GM21526 (cell line): ENCODE results near the gene ATXN1.
"Not testable (repeated sequence)": the region's sequence is repeated elsewhere in the genome, so short reads cannot be mapped to it uniquely, and the experiment has no call there.

Source experiments
- ATAC-seq: cut with Tn5 transposase; IDR thresholded peaks from one replicate; pipeline ENCODE4 v1.9.1; 2021; ENCODE audit warnings: moderate library complexity; ENCODE audit not compliant: unreplicated experiment, low FRiP score

The ATXN1 gene

DNA sequence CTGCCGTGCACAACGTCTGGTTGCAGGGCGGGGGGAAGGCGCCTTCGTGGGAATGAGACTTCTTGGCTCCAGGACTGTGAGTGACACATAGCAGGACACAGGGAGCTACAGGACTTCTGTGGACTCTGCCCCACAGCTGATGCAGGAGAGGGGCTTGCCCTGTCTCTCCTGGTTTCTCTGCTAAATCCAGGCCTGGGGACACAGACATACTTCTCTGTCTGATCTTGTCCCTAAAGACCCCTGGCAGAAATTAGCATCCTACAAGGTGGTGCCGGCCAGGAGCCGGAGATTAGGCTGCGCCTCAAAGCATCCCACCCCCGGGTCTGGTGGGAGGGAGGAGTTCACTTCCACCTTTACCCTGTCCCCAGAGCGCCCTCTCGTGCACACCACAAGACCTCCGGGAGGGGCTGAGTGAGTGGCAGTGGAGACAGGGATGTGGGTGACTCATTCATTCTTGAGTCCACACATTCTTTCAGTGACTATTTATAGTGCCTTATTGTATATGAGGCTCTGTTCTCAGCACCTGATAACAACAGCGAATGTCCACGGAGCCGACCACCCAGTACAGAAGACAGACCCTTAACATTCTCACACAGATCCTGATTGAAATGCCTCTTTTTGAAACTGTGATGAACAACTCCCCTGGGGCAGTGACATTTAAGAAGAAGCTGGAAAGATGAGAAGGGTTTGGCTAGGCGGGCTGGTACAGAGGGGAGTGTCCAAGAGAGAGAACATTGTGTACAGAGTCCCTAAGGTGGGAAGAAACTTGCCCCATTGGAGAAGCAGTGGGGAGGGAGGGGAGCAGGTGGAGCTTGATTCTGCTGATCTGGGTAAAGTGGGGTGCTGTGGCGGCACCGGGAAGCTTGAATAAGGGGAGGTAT, 483.9 kb downstream of the ATXN1 start:
- no peak for ATAC-seq

DNA sequence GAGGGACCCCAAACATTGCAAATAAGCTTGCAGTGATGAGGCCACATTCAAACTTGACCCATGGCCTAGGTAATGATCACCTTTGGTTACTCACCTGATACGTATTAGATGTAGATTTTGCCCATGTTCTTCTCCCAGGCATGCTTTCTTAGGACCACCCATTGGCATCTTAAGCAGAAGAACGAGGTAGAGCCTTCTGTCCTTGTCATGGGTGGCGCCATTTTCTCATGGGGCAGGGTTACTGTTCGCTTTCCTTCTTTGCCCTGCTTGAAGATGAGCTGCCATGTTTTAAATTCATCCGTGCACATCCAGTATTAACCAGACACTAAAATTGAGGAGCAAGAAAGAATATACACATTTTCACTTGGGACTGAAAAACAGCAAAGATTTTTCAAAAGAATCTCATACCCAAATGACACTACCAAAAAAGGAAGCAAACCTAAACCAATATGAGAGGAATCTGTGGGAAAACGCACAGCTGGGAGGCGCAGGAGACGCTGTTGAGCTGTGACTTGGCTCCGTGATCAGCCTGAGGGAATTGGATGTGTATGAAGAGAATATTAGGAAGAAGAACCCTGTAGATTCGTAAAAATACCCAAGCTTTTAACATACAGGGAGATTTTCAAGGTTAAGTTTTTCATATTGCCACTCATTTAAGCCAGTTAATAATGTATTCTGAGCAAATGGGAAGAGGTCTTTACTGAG, 486.2 kb downstream of the ATXN1 start:
- no peak for ATAC-seq

DNA sequence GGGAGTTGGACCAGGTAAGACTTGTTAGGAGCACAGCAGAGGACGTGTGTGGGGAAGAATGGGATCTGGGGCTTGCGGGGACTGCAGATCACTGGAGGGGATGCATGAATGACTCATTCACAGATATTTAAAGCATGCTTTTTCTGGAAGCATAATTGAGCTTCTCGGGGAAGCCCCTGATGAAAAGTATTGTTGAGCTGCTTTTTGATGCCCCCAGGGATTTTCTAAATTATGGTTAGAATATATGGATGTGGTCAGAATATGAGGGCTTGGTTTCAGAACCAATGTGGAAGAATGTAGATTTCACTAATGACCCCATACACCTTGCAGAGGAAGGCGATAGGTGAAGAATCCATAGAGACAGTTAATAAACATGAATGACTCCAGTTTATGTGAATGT, 486.8 kb downstream of the ATXN1 start:
- no peak for ATAC-seq

DNA sequence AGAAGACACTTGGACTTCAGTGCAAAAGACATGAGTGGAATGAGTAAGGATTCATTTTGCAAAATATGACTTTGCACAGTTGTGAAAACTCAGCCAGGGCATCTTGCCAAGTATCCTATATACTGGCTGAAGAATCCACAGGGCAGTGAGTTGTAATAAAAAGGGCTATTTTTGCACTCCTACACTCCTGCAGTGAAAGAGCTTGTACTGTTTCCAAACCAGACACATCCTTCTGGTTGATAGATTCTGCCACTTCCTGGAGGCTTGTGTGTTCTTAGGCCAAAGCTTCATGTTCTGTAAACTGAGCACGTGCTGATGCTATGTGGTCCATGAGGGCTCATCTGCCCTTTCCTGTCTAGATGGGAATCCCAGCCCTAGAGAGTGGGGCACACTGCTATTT, 488.0 kb downstream of the ATXN1 start:
- no peak for ATAC-seq

DNA sequence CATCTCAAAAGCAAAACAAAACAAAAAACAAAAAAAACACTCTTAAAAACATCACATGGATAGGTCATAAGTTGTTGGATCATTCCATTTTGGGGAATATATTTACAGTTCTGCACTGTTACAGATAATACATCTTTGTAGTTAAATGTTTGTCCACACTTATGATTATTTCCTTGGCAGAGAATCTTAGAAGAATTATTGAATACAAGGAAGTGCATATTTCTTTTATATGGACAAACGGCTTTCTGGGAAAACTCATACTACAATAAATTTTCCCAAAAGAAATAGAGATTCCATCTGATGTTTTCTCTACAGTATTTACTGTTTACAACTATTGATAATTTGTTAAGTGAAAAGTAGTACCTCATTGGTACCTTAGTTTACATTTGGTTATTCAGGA, 489.1 kb downstream of the ATXN1 start:
- no peak for ATAC-seq

DNA sequence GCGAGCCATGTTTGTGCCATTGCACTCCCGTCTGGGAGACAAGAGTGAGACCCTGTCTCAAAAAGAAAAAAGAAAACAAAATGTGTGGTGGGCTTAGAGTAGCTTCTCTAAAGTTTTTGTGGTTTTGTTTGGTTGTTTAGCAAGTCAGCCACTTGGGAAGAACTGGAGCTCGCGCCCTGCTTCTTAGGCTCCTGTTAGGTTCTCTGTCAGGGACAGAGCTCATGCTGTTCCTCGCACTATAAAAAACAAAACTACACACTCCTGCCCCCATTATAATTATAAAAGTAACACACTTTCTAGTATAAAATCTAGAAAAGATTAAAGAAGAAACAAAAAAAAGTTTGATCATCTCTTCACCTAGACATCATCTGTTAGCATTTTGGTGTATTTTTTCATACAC, 489.8 kb downstream of the ATXN1 start:
- no peak for ATAC-seq

DNA sequence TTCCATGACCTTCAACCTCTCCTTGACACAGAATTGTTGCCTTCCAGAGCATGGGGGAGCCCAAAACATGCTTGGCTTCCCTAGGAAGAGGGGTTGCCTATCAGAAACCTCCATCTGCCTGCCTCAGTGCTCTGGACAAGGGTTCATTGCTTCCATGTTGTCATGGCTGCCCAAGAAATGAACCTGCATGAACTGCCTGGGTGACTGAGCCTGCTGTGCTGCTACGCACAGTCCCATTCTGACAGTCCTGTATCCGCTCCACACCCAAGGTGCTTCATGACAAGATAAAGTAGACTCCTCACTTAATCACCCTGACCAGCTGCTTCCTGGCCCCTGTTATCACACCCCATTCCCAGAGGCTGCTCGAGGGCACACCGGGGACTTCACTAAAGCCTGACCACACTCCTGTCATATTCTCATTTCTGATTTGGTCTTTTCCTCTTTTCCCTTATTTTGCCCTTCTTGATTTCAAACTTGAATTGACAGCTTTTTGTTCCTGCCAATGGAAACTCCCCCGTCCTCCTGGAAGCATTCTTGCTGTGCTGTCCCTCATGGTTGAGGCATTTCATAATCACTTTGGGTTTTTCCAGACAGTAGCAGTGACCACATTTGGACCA, 491.0 kb downstream of the ATXN1 start:
- no peak for ATAC-seq

DNA sequence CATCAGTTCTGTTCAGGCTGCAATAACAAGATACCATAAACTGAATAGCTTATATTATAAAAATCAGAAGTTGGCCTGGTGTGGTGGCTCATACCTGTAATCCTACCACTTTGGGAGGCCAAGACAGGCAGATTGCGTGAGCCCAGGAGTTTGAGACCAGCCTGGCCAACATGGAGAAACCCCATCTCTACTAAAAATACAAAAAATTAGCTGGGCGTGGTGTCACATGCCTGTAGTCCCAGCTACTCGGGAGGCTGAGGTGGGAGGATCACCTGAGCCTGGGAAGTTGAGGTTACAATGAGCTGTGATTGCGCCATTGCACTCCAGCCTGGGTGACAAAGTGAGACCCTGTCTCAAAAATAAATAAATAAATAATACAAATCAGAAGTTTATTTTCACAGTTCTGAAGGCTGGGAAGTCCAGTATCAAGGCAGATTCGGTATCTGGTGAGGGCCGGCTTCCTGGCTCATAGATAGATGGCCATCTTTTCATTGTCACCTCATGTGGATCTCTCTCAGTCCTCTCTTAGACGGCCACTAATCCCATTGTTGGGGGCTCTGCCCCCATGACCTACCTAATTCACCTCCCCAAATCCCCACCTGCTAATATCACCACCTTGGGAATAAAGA, 491.7 kb downstream of the ATXN1 start:
- not testable (repeated sequence) for ATAC-seq

DNA sequence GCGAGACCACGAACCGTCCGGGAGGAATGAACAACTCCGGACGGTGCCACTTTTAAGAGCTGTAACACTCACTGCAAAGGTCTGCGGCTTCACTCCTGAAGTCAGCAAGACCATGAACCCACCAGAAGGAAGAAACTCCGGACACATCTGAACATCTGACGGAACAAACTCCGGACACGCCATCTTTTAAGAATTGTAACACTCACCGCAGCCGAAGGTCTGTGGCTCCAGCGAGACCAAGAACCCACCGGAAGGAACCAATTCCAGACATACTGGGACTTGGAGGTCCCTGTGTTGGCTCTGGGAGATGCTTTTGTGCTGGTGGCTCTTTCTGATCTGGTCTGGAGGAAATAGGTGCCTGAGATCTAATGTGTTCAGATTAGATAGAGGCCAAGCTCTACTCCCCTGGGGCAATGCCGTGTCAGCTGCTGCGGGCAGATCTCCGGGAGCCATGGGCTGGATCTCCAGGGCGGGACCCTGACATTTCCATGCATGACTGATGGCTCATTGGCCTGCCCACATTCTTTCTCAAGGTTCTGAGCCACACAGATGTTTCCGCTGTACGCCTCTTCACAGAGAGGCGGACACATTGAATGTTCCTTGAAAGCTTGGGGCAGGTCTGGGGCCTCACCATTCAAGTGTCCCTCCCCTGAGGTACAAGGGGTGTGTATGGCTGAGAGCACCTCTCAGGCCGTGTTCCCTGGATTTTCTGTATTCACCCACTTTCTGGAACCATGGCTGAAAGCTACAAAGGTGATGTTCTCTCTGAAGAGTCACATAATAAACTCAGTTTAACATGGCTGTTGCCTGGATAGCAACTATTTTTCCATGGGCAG, 493.6 kb downstream of the ATXN1 start:
- ATAC-seq = no peak

DNA sequence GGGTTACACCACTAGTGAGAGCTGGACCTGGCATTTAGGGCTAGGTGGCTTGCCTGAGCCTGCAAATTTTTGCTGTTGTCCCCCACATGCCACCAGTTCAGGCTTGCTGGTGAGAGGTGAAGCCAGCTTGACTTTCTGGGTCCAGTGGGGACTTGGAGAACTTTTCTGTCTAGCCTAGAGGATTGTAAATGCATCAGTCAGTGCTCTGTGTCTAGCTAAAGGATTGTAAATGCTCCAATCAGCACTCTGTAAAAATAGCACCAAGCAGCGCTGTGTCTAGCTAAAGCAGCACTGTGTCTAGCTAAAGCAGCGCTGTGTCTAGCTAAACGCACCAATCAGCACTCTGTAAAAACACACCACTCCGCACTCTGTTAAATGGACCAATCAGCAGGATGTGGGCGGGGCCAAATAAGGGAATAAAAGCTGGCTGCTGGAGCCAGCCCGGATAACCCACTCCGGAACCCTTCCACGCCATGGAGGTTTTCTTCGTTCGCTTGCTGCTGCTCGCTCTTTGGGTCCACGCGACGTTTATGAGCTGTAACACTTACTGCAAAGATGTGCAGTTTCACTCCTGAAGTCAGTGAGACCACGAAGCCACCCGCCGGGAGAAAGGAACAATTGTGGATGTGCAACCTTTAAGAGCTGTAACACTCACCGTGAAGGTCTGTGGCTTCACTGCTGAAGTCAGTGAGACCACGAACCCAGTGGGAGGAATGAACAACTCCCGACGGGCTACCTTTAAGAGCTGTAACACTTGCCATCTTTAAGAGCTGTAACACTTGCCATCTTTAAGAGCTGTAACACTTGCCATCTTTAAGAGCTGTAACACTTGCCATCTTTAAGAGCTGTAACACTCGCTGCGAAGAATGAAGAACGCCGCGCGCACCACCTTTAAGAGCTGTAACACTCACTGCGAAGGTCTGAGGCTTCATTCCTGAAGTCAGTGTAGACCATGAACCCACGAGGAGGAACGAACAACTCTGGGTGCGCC, 495.6 kb downstream of the ATXN1 start:
- ATAC-seq = no peak

DNA sequence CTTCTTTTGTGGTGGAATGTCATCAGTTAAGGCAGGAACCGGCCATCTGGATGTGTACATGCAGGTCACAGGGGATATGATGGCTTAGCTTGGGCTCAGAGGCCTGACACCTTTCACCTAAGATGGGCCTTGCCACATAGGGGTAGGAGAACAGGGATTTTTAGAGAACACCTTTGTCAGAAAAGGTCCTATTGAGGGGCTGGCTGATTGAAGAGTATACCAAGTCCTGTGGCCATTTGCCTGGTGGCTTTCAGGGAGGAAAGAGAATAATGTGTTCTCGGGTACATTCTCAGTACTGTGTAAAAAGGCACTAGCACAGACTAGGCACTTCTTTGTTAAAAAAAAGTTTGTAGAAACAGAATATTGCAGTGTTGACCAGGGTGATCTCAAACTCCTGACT, 496.5 kb downstream of the ATXN1 start:
- no peak for ATAC-seq

DNA sequence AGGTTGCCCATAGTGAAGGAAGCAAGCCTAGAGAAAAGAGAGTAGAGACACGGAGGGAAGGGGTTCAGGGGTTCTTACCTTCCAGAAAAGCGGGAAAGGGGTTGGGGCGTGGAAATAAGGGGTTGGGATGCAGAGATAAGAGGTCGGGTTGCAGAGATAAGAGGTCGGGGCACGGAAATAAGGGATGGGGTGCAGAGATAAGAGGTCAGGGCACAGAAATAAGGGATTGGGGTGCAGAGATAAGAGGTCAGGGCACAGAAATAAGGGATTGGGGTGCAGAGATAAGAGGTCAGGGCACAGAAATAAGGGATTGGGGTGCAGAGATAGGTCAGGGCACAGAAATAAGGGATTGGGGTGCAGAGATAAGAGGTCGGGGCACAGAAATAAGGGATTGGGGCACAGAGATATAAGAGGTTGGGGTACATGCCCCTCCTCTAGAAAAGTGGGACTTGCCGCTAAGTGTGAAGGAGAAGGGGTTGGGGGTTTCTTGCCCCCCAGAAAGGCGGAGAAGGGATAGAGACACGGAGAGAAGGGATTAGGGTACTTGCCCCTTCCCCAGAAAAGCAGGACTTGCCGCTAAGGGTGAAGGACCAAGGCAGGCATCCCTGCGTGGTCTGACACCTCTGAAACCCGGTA, 497.7 kb downstream of the ATXN1 start:
- ATAC-seq = not testable (repeated sequence)

DNA sequence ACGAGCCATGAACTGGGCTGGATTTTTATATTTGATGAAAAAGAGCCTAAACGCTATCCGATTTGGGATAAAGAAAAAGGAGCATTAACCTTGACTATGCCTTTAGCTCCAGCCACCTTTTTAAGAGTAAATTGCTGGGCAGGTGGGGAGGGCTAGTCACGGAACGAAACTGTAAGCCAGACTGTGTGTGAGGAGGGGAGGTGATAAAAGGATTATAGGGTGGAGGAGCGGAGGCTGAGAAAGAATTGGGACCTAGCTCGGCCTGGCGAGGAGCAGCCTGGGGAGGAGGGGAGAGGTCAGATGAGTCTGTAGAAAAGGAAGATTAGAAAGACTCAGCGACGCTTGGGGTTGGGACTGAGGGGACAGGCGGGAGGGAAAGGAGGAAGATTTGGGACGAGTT, 498.5 kb downstream of the ATXN1 start:
- not testable (repeated sequence) for ATAC-seq

DNA sequence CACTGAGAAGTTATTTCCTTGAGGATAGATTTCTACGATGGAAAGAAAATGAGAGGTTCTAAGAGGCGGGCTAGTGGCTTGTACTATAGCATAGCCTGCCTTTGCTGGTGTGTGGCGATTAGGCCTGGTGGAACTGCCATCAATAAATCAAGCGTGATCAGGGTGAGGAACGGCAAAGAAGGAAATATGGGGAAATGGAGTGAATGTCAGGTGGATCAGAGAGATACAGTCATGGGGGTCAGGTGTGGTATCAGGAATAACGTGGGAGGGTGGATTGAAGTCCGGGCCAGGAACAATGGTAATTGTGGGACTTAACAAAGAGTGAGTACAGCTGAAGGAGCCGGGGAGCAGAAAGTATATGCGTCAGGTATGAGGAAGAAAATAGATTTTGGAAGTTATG, 500.7 kb downstream of the ATXN1 start:
- ATAC-seq = not testable (repeated sequence)

DNA sequence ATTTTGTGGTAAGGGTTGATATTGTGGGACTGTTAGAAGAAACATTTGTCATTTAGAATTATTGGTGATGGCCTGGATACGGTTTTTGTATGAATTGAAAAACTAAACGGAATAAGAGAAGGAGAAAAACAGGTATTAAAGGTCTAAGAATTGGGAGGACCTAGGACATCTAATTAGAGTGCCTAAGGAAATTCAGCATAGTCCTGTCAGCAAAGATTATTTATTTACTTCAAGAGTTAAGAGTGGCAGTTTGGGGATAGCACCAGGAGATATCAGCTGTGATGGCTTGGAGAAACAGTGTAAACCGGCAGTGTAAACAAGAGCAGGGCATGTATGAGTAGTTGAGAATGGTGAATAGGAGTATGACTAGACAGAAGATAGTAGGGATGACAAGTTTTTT, 501.7 kb downstream of the ATXN1 start:
- ATAC-seq = not testable (repeated sequence)

DNA sequence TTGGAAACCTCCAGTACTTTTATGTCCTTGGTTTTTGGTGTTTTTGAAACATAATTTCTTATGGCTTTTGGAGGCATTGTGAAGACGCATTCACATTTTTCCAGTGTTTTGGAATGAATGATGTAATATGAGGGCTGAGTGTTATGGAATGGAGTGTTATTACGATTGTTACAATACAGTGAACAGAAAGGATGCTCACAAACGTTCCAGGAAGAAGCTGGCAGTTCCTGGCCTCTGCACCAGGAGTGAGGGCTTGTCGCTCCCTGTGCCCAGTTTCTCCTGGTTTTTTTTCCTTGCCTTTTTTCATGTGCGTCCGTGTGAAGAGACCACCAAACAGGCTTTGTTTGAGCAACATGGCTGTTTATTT, 502.6 kb downstream of the ATXN1 start:
- ATAC-seq = no peak

DNA sequence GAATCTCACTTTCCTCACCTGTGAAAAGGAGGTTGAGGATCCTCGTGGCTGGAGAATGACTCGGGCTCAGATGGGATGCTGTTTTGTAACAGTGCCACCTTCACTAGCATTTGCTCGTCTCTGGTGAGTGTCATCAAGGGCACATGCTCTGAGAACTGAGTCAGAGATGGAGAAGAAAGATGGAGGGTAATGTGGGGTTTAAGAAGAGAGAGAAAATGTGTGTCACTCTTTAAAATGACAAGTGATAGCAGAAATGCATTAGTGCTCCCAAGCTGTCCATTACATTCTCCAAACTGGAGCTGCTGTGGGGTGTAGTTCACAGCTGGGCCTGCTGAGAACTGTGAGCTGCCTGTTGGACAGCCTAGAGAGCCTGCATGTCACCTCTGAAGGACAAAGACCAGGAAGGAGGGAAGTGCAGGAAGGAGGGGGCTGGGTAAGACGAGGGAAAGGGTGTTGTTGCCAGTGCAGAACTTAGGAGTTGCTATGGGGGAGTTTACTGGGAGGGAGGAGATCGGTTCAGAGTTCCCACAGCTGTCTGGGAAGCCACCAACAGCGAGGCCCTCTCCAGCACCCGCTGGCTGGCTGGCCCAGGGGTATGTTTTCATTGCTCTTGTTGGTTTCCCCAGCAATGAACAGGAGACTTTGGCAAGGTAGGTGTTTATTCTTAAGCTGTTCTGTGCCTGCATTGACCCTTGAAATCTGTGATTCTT, 503.1 kb downstream of the ATXN1 start:
- ATAC-seq = no peak

DNA sequence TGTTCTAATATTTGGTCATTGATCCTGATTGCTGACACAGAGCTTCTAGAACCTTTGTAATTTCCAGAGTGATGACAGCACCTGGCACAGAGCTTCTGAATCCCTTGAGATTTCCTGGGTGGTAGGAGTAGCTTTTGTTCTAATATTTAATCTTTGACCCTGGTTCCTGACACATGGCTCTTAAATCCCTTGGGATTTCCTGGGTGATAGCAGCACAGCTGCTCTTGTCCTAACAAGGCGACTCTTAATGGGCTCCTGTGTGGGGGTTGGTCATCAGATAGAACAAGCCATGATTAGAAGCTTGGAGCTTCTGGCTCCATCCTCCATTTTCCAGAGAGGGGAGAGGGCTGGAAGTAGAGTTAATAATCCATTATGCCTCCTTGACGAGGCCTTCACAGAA, 504.5 kb downstream of the ATXN1 start:
- no peak for ATAC-seq
